ENCODE results near the gene ADIPOR2.
"Not testable (repeated sequence)": the region's sequence is repeated elsewhere in the genome, so short reads cannot be mapped to it uniquely, and the experiment has no call there.

The ADIPOR2 gene

DNA sequence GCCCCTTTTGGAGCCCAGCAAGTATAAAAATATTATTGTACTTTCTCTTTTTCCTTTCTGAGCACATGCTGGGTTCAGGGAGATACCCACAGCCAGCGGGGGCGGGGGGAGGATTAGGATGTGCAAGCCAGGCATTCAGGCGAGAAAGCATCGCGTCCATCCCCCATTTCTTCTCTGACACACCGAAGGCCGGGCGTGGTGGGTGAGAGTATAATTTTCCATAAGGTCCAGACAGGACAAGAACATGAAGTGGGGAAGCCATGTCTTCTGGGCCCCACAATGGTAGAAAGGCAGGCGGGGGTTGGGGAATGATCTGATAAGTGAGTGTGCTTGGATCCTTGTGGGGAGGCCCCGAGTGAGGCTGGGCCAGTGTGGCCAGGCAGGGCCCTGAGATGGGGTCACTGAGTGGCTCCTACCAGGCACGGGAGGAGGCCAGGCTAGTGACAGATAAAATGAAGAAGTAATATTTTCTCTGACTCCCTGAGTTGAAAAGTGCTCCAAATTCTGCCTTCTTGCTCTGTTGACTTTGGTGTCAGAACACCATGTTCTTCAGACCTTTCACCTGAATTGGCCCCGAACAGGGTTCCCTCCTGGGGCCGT is 118.8 kb downstream of the ADIPOR2 start:
- FAIRE-seq, result no peak
- DNase-seq (ENCODE audit: insufficient read length, low spot score), result no peak

DNA sequence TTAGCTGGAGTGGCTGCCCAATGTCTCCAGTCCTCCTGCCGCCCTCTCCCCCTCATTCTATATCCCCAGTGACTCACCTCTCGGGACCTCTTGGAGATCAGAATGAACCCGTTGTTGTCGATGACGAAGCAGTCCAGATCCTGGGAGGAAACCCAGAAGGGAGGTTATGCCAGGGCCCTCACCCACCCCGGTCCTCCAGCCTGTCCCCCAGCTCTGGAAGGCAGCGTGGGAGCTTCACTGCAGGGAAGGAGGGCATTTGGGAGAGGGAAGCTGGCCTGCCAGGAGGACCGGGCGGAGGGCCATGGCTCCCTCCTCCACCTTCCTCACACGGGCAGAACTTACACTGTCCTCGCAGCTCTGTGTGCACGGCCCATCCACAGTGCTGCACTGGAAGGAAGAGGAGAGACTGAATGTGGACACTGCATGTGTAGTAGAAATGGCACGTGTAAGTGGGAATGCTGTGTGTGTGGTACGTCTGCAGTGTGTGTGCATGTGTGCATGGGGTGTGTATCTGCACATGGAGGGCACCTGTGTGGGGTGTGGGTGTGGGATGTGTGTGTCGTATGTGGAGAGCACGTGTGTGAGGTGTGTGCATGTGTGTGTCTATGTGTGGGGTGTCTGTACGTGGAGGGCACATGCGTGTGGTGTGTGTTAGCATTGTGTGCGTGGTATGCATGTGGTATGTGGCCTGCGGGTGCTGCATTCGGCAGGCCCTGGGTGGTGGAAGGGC is 119.5 kb downstream of the ADIPOR2 start:
- no peak for FAIRE-seq
- DNase-seq (ENCODE audit: insufficient read length, low spot score), result no peak

DNA sequence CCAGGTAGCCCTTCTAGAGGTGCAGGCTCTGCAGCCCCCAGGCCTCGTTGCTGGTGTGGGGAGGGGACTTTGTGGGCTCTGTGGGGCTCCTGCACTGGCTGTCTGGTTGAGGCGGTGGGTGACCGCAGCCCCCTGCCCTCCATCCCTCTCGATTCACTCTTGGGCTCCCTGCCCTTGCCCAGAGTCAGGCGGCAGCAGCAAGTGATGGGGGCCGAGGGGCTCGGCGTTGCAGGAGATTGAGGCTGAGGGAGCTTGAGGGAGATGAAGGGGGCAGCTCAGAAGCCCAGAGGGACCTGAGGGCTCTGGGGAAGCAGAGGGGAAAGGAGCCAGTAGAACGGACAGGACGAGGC is 120.0 kb downstream of the ADIPOR2 start:
- DNase-seq (ENCODE audit: insufficient read length, low spot score) (no peak), FAIRE-seq (no peak)

DNA sequence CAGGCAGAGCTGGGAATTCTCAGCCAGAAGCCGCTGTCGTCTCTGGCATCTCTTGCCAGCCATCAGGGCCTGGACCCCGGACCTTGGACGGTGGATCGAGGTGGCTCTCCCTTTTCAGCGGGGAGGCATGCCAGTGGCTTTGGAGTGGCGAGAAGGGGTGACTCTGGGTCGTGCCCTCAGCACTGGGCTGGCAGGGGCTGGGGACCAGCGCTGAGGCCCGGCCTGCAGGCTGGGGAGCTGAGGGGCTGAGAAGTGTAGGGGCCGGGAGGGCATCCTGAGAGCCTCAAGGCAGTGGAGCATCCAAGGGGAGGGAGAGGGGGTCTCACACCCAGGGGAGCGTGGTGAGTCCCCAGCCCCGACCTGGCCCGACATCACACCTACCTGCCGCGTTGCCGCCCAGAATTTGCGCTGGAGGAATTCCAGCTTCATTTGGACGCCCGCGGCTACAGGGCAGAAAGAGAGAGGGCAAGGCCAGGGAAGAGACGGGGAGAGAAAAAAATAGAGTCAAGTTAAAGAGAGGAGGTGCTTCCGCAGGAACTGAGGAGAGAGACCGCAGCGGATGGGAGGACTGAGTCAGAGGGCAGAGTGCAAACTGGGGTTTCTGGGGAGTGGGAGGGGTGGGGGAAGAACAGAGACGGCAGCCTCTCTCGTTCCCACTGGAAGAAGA is 120.5 kb downstream of the ADIPOR2 start:
- DNase-seq (ENCODE audit: insufficient read length, low spot score), result no peak
- FAIRE-seq, result no peak

DNA sequence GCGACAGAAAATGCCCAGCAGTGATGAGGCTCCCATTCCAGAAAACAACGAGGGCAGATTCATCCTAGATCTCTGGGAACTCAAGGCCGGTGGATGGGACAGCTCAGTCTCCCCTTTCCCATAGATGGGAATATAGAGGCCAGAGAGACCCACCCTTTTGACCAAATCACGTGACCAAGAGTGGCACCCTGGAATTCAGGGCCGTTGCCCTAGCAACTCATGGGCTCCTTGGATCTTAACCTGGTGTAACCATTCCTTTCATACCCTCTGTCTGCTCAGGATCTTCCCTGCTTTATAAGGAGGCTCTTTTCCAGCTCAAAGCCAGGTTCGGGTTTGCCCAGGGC is 121.0 kb downstream of the ADIPOR2 start:
- DNase-seq (ENCODE audit: insufficient read length, low spot score) (no peak), FAIRE-seq (no peak)

DNA sequence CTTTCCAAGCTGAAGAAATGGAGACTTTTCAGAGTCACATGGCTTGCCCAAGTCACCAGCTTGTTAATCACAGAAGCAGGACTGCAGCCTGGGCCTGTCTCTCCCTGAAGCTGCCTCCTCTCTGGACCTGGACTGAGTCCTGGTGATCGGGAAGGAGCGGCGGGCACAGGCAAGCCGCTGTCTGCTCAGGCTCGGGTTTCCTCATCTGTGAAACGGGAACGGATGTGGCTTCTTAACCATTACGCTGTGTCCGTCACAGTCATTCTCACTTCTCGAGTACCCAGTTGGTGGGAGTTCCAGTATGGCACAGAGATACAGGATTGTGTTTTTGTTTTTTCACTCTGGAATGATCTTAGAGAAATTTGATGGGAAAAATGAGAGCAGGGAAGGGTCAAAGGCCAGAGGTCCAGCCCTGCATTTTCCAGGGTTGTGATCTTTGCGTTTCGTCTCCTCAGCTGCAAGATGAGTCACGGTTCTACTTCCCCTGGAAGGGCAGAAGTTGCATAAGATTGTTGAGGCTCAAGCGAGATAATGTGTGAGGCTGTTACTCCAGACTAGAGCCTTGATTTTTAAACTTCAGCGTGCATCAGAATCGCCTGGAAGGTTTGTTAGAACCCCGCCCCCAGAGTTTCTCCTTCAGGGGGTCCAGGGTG is 121.9 kb downstream of the ADIPOR2 start:
- no peak for DNase-seq (ENCODE audit: insufficient read length, low spot score)
- no peak for FAIRE-seq

DNA sequence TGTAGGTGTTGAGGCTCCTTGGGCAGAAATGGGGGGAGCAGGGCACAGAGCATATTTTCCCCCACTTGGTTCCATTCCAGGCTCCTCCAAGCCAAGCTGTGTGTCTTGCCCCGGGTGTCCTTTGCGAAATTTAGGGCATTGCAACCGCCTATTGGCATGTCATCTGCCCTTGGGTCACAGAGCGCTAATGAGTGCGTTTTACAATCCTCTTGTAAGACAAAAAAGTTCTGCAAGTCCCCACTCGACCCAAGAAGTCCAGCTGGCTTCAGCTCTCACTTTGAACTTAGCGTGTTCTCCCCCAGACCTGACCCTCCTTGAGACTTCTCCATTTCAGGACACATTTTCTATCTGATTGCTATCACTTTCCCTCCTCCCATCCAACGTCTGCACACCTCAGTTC is 123.4 kb downstream of the ADIPOR2 start:
- no peak for DNase-seq (ENCODE audit: insufficient read length, low spot score)
- FAIRE-seq, result no peak

DNA sequence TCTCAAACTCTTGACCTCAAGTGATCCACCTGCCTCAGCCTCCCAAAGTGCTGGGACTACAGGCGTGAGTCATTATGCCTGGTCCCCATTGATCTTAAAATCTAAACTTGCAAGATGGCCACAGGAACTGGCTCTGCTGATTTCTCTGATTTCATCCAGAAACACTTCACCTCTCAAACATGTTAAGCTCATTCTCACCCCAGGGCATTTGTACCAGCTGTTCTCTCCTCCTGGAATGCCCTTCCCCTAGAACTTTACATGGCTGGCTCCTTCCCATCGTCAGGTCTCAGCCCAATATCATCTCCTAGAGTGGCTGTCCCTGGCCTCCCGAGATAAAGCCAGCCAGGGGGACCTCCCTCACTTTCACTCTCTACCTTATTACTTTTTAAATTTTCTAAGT is 124.2 kb downstream of the ADIPOR2 start:
- DNase-seq (ENCODE audit: insufficient read length, low spot score) (no peak), FAIRE-seq (no peak)

DNA sequence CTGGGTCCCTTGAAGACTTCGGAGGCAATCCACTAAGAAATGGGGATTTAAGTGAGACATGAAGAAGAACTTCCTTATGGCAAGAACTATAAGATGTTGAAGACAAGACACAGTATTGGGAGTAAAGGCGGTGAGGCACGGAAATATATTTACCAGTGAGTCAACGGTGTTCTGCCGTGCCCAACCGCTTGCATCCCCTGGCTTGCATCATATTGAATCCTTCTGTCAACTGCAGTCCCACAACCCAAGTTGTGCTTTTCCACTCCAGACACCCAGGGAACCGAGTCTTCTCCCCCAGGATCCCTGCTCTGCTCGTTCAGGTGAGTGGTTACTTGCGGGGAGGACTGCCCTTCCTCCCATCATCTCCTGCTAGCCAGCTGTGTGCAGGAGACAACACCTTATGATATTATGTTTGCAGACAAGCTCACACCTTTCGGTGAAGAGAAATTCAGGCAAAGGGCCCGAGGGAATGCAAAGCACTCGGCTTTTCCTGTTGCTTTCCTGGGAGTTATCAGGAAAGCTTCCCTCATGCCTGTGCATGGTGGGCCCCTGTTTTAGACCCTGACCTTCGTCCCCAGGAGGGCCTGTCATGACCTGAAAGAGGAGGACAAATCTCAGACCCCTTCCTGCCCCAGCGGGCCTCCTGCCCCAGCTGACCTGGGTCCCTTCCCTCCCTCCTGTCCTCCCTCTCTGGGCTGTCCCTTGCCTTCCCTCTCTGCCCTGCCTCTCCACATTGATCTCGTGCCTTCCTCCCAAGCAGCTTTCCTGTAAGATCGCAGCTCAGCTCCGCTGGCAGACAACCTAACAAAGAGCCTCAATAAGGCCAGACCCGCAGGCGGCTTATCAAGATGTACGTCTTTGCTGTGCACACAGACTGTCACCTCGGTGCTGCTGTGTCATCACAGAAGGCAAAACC is 125.2 kb downstream of the ADIPOR2 start:
- FAIRE-seq (no peak), DNase-seq (ENCODE audit: insufficient read length, low spot score) (no peak)

DNA sequence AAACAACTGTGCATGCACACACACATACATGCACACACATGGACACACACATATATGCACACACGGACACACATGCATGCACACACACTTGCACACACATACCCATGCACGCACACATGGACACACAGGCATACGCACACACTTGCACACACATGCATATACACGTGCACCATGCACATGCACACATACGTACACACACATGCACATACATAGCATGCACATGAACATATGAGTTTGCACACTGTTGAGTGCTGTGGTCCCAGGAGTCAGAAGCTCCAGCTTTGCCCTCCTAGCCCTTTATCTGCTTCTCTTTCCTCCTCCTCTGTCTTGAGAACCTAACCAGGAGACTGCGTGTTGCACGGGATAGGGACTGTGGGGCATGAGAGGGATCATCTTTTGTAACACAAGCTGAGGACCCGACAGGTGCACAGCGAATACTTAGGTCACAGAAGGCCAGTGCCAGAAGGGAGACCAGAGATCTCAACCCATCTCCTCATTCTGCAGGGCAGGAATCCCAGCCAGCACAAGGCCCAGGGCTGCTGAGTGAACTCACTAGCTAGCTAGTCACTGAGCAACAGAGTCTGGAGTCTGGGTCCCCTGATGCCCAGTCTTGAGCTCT is 126.0 kb downstream of the ADIPOR2 start:
- FAIRE-seq, result no peak
- DNase-seq (ENCODE audit: insufficient read length, low spot score), result no peak

DNA sequence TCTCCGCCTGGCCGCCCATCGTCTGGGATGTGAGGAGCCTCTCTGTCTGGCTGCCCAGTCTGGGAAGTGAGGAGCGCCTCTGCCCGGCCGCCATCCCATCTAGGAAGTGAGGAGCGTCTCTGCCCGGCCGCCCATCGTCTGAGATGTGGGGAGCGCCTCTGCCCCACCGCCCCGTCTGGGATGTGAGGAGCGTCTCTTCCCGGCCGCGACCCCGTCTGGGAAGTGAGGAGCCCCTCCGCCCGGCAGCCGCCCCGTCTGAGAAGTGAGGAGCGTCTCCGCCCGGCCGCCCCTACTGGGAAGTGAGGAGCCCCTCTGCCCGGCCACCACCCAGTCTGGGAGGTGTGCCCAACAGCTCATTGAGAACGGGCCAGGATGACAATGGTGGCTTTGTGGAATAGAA is 127.1 kb downstream of the ADIPOR2 start:
- not testable (repeated sequence) for DNase-seq (ENCODE audit: insufficient read length, low spot score); FAIRE-seq

DNA sequence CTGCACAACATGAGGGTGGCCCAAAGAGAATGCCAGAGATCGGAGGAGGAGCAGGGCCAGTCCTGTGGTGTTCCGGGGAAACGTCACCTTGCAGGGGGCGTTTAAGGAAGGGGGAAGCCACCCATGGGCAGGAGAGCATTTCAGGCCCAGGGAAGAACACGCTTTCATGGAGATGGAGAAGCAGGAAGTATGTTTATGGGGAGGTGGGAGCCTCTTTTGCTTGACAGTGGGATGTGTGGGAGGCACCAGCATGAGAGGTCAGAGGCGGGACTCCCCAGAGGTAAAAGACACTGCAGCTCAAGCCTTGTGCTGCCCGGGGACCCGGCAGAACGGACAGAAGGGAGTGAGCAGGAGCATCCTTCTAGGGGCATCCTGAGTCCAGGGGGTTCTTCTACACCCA is 128.2 kb downstream of the ADIPOR2 start:
- FAIRE-seq, result no peak

DNA sequence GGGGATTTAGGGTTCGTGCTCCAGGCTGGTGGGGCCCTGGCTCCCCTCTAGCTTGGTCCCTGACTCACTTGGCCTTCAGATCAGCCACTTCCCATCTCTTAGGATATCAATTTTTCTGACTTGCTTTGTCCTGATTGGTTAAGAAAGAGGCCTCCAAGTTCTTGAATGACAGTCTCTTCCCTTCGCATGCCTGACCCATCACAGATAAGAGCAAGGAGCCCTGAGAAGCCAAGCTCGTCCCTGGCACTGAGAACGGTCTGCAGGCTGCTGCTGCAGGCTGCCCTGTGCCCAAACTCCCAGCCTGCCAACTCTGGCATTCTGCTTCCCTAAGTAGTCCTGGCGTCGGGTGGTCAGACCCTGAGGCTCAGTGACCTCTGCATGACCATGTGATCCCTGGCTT is 128.7 kb downstream of the ADIPOR2 start:
- no peak for DNase-seq (ENCODE audit: insufficient read length, low spot score)
- FAIRE-seq, result no peak

More for the DNA sequence above, 128.2 kb downstream of the ADIPOR2 start:
- DNase-seq (ENCODE audit: insufficient read length, low spot score), result no peak

DNA sequence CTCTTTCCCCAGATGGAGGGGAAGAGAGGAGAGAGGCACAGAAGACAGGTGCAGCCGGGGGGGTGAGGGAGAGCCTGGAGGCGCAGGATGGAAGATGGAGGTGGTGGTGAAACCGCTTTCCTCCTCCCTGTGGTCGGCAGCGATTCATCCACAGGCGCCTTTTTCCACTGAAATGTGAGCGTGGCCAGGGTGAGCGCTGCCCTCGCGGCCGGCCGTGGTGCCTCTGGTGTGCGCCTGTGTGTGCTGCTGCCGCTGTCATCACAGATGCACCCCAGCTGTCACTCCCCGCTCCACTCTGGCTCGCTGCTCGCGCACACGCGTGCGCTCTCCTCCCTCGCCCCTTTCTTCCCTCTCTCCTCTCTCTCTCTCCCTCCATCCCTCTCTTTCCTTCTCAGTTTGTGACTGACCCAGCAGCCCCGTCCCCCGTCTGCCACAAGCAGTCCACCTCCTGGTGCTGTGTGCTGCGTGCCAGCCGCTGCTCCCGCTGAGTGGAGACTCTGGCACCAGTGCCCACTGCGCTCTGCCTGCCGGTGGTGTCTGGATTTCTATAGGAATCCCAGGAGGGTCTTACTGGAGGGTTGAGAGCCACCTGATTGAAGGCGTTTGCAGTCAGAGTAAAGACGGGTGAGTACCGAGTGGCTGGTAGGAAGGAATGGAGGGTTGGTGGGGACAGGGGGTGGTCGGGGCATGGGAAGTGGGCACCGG is 129.5 kb downstream of the ADIPOR2 start, which contains the start of gene LRTM2:
Gene LRTM2 (plus strand): TSS at position 375 of the 705 bp plus-strand sequence. CDS start 7,584 bp downstream, outside the sequence.
- DNase-seq (ENCODE audit: insufficient read length, low spot score), result no peak
- no peak for FAIRE-seq

DNA sequence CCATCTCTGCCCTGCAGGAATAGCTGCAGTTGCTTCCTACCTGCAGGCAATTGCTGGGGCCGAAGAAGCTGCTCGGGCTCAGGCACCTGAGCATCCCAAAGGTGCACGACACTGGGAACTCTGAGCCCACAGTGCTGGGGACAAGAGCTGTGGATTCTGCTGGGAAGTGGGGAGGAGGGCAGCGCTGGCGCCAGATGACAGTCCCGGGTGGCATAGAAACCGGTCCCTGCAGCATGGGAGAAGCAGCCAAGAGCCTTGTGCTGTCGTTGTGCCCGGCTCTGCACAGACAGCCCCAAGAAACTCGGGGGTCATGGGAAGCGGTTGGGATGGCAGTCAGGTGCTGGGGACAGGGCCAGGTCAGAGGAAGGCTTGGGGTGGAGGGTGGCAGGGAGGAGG is 130.0 kb downstream of the ADIPOR2 start:
- FAIRE-seq, result no peak
- DNase-seq (ENCODE audit: insufficient read length, low spot score), result no peak

DNA sequence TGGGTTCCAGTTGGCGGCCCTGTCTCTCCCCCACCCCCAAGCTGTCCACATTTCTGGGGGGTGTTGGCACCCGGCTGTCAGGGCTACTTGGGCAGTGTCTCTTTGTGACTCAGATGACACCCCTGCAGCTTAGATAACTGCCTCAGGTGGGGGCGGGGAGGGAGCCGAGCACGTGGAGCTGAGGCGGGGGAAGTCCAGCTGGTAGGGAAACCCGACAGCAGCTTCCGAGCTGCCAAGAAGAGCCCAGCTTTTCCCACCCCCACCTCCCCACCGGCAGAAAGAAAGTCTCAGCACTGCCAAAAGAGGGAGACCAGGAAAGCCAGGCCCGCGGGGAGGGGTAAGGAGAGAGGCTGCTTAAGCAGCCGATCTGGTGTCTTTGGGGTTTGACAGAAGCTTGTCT is 130.9 kb downstream of the ADIPOR2 start:
- no peak for DNase-seq (ENCODE audit: insufficient read length, low spot score)
- no peak for FAIRE-seq

DNA sequence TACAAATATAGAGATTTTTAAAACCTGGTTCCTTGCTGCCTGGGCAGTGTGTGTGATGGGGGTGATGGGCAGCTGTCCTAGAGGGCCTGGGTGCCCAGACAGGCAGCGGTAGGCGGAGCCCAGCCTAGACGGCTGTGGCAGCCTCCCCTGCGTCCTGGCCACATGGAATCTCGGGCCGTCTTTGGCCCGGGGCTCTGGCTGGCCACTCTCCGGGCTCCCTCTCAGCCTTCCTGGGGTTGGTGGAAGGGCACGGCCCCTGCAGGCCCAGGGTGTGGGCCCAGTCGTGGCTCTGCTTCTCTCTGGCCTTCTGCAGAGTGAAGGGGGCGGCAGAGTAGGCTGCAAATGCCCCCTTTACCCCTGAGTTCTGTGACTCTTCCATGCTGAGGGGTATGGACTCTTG is 131.8 kb downstream of the ADIPOR2 start:
- DNase-seq (ENCODE audit: insufficient read length, low spot score) (no peak), FAIRE-seq (no peak)

DNA sequence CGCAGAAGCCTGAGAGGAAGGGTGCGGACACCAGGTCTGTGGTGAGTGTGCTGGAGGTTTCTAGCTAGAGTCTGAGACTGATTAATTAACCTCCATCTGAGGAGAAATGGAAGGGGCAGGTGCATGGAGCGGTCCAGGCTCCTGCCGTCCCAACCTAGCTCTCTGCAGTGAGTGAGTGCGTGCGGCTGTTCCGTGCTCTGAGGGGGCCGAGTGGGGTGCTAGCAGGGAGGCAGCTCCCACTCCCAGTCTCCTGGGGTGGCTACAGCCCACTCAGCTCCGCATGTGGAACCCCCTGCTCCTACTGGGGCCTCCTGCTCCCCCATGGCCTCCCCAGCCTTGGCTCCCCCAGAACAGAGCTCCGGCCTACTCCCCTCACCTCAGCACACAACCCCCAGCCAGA is 132.4 kb downstream of the ADIPOR2 start:
- FAIRE-seq, result no peak
- DNase-seq (ENCODE audit: insufficient read length, low spot score), result no peak

DNA sequence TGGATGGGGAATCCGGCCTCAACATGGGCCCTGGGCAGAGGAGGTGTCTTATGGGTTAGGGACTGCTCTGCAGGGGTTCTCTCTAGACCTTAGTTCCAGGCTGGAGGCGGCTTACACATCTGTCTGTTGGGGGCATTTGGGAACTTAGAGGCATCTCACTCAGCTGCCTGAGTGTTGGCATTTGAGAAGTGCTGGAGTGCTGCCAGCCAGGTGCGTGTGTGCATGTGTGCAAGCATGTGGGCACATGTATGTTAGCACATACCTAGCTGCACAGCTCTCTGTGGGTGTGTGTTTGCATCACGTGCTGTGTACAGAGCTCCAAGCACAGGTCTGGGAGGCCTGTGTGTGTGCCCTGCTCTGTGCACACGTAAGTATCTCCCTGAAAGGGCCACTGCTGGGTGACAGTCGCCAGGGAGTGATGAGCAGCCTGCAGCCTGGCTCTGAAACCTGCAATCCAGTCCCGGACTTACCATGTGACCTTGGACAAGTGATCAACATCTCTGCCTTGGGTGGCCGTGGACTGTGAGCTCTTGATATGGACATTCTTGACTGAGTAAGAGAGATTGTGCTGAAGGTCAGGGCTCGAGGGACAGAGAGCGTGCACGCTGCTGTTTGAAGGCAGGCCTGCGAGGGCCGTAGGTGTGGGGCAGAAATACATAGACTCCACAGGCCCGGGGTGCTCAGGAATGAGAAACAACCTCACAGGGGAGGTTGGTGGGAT is 134.7 kb downstream of the ADIPOR2 start:
- FAIRE-seq (no peak), DNase-seq (ENCODE audit: insufficient read length, low spot score) (no peak)

Data from GM19239 (cell line).